GM12872 (cell line): ENCODE measurements around the gene CHRNA3.

Experiments used
- CTCF ChIP-seq: IDR thresholded peaks from 3 replicates; pipeline ENCODE4 v1.5.1; 2011; ENCODE audit warnings: low read depth, mild to moderate bottlenecking, low read length, moderate library complexity; ENCODE audit not compliant: insufficient read depth

The CHRNA3 gene

GRCh38 chr15:78627348-78627747 lies 6.6 kb upstream of the CHRNA3 start:
- no peak for TF ChIP-seq CTCF

GRCh38 chr15:78626381-78626995 lies 5.7 kb upstream of the CHRNA3 start:
- TF ChIP-seq CTCF, result no peak

GRCh38 chr15:78625606-78626280 lies 4.9 kb upstream of the CHRNA3 start:
- TF ChIP-seq CTCF, result no peak

- no peak for TF ChIP-seq CTCF
Observed at GRCh38 chr15:78624651-78625590, 4.1 kb upstream of the CHRNA3 start.

- TF ChIP-seq CTCF, result no peak
Observed at GRCh38 chr15:78623786-78624497, 3.1 kb upstream of the CHRNA3 start.

- no peak for TF ChIP-seq CTCF
Observed at GRCh38 chr15:78621810-78622402, 1.1 kb upstream of the CHRNA3 start.
